HEK293 (cell line): Measurements from ENCODE around the gene EMP3.
A peak's percentile ranks its signal among the peaks of the same experiment; 100 is the strongest.

Experiments used
- CTCF ChIP-seq: fragments of 450-650 bp; formaldehyde crosslinking; IDR thresholded peaks from 2 replicates; pipeline ENCODE4 v1.5.1; 2016; ENCODE audit warnings: missing biosample characterization, missing genetic modification characterization
- GLIS2 ChIP-seq: fragments of 450-650 bp; formaldehyde crosslinking; IDR thresholded peaks from 2 replicates; pipeline ENCODE4 v1.5.1; 2016; ENCODE audit warnings: missing biosample characterization, missing genetic modification characterization
- KLF9 ChIP-seq: fragments of 450-650 bp; formaldehyde crosslinking; IDR thresholded peaks from 2 replicates; pipeline ENCODE4 v1.5.1; 2016; ENCODE audit warnings: missing biosample characterization, missing genetic modification characterization, low read depth
- MYNN ChIP-seq: fragments of 450-650 bp; formaldehyde crosslinking; IDR thresholded peaks from 2 replicates; pipeline ENCODE4 v1.5.1; 2016; ENCODE audit warnings: missing biosample characterization, missing genetic modification characterization, borderline replicate concordance
- OVOL3 ChIP-seq: fragments of 450-650 bp; formaldehyde crosslinking; IDR thresholded peaks from 2 replicates; pipeline ENCODE4 v1.5.1; 2016; ENCODE audit warnings: missing biosample characterization, missing genetic modification characterization
- PRDM1 ChIP-seq: fragments of 450-650 bp; formaldehyde crosslinking; IDR thresholded peaks from 2 replicates; pipeline ENCODE4; 2016; ENCODE audit warnings: missing biosample characterization, missing genetic modification characterization
- SCRT1 ChIP-seq: fragments of 450-650 bp; formaldehyde crosslinking; IDR thresholded peaks from 2 replicates; pipeline ENCODE4 v1.5.1; 2016; ENCODE audit warnings: missing biosample characterization, missing genetic modification characterization, borderline replicate concordance
- TCF7L2 ChIP-seq: IDR thresholded peaks from 2 replicates; pipeline ENCODE4 v1.6.1; 2011; ENCODE audit warnings: low read depth, mild to moderate bottlenecking, inconsistent platforms, low read length, moderate library complexity, borderline replicate concordance
- ZBTB10 ChIP-seq: fragments of 450-650 bp; formaldehyde crosslinking; IDR thresholded peaks from 2 replicates; pipeline ENCODE4 v1.5.1; 2016; ENCODE audit warnings: missing biosample characterization, missing genetic modification characterization
- ZNF121 ChIP-seq: fragments of 450-650 bp; formaldehyde crosslinking; IDR thresholded peaks from 2 replicates; pipeline ENCODE4 v1.5.1; 2016; ENCODE audit warnings: missing biosample characterization, missing genetic modification characterization
- ZNF132 ChIP-seq: fragments of 450-650 bp; formaldehyde crosslinking; IDR thresholded peaks from 2 replicates; pipeline ENCODE4 v1.5.1; 2017; ENCODE audit warnings: missing biosample characterization, missing genetic modification characterization, borderline replicate concordance
- ZNF140 ChIP-seq: fragments of 450-650 bp; formaldehyde crosslinking; IDR thresholded peaks from 2 replicates; pipeline ENCODE4 v1.5.1; 2016; ENCODE audit warnings: missing biosample characterization, missing genetic modification characterization
- ZNF221 ChIP-seq: fragments of 450-650 bp; formaldehyde crosslinking; IDR thresholded peaks from 2 replicates; pipeline ENCODE4 v1.5.1; 2017; ENCODE audit warnings: missing biosample characterization, missing genetic modification characterization, borderline replicate concordance
- ZNF223 ChIP-seq: fragments of 450-650 bp; formaldehyde crosslinking; IDR thresholded peaks from 2 replicates; pipeline ENCODE4 v1.5.1; 2016; ENCODE audit warnings: missing biosample characterization, missing genetic modification characterization
- ZNF280C ChIP-seq: fragments of 450-650 bp; formaldehyde crosslinking; IDR thresholded peaks from 2 replicates; pipeline ENCODE4 v1.5.1; 2016; ENCODE audit warnings: missing biosample characterization, missing genetic modification characterization
- ZNF362 ChIP-seq: fragments of 450-650 bp; formaldehyde crosslinking; IDR thresholded peaks from 2 replicates; pipeline ENCODE4 v1.5.1; 2016; ENCODE audit warnings: missing biosample characterization, missing genetic modification characterization
- ZNF433 ChIP-seq: fragments of 450-650 bp; formaldehyde crosslinking; IDR thresholded peaks from 2 replicates; pipeline ENCODE4 v1.5.1; 2016; ENCODE audit warnings: missing biosample characterization, missing genetic modification characterization, low read depth
- ZNF518A ChIP-seq: fragments of 450-650 bp; formaldehyde crosslinking; conservative IDR thresholded peaks from 2 replicates; pipeline ENCODE4 v1.5.1; 2016; ENCODE audit warnings: low read depth, missing biosample characterization, missing genetic modification characterization
- ZNF521 ChIP-seq: fragments of 450-650 bp; formaldehyde crosslinking; IDR thresholded peaks from 2 replicates; pipeline ENCODE4 v1.5.1; 2017; ENCODE audit warnings: missing biosample characterization, mild to moderate bottlenecking, missing genetic modification characterization
- ZNF561 ChIP-seq: fragments of 450-650 bp; IDR thresholded peaks from 2 replicates; pipeline ENCODE4 v1.5.1; 2018; ENCODE audit warnings: missing biosample characterization, missing genetic modification characterization, borderline replicate concordance
- ZNF571 ChIP-seq: fragments of 450-650 bp; formaldehyde crosslinking; IDR thresholded peaks from 2 replicates; pipeline ENCODE4 v1.5.0; 2017; ENCODE audit warnings: missing biosample characterization, missing genetic modification characterization
- ZNF645 ChIP-seq: fragments of 450-650 bp; formaldehyde crosslinking; IDR thresholded peaks from 2 replicates; pipeline ENCODE4; 2016; ENCODE audit warnings: missing biosample characterization, missing genetic modification characterization
- ZNF677 ChIP-seq: fragments of 450-650 bp; IDR thresholded peaks from 2 replicates; pipeline ENCODE4 v1.5.0; 2018; ENCODE audit warnings: missing biosample characterization, mild to moderate bottlenecking, missing genetic modification characterization, moderate library complexity
- ZSCAN16 ChIP-seq: fragments of 450-650 bp; formaldehyde crosslinking; IDR thresholded peaks from 2 replicates; pipeline ENCODE4 v1.5.1; 2016; ENCODE audit warnings: missing biosample characterization, missing genetic modification characterization

The EMP3 gene

GRCh38 chr19:48321622-48322591 is 3.4 kb upstream of the EMP3 start (continued):
- no peak for TF ChIP-seq PRDM1 (tag by site-specific recombination)
- TF ChIP-seq ZNF280C = no peak
- TF ChIP-seq ZNF521 = no peak
- no peak for TF ChIP-seq SCRT1
- TF ChIP-seq MYNN = no peak
- TF ChIP-seq ZSCAN16 = no peak
- TF ChIP-seq ZNF677 (tag by site-specific recombination) = no peak
- no peak for TF ChIP-seq ZNF362
- TF ChIP-seq TCF7L2 = no peak
- no peak for TF ChIP-seq ZNF223 (tag by site-specific recombination)
- TF ChIP-seq ZNF518A (tag by site-specific recombination) = no peak
- TF ChIP-seq ZNF571 (tag by site-specific recombination) = no peak
- TF ChIP-seq OVOL3 (tag by site-specific recombination) = peak; percentile 78
- TF ChIP-seq ZNF140 (tag by site-specific recombination) = no peak
- TF ChIP-seq KLF9 (tag by site-specific recombination) = peak; percentile 100
- peak; percentile 97 for TF ChIP-seq GLIS2 (tag by site-specific recombination)
- TF ChIP-seq ZNF221 (tag by site-specific recombination) = 0 out of 2 replicates have a peak, but pooled peaks have one; percentile 32
- TF ChIP-seq CTCF (tag by site-specific recombination) = peak; percentile 74
- TF ChIP-seq ZNF433 (tag by site-specific recombination) = no peak
- peak; percentile 51; the same call in 1 of the 2 replicates for TF ChIP-seq ZBTB10
- no peak for TF ChIP-seq ZNF121 (tag by site-specific recombination)
- TF ChIP-seq ZNF561 = peak; percentile 96; the same call in 1 of the 2 replicates
- no peak for TF ChIP-seq ZNF132 (tag by site-specific recombination)
- no peak for TF ChIP-seq ZNF645 (tag by site-specific recombination)
